Hepatocyte (in vitro differentiated cells): Measurements from ENCODE around the gene CLSTN3. TPM values are rescaled to one million over a fixed set of nuclear protein-coding genes. Genes with fewer than 3 reads are reported as not detected.

ENCODE experiments used
- DNase-seq: peaks from one replicate; pipeline ENCODE4 v3.0.0-alpha.2; 2016; ENCODE audit warnings: low spot score
- H2AFZ ChIP-seq: fragments of 200-600 bp; sonication (generic); 2 replicates; pipeline ENCODE4 v1.6.0; 2016; ENCODE audit warnings: antibody characterized with exemption, mild to moderate bottlenecking
- H3K27ac ChIP-seq: fragments of 200-600 bp; sonication (generic); 2 replicates; pipeline ENCODE4 v1.5.1; 2016; ENCODE audit warnings: mild to moderate bottlenecking
- H3K27me3 ChIP-seq: fragments of 200-600 bp; sonication (generic); 2 replicates; pipeline ENCODE4 v1.6.1; 2016
- H3K36me3 ChIP-seq: fragments of 200-600 bp; sonication (generic); replicated peaks from 2 replicates; pipeline ENCODE4 v1.5.1; 2016; ENCODE audit warnings: low read depth; ENCODE audit not compliant: insufficient read depth
- H3K4me1 ChIP-seq: fragments of 200-600 bp; sonication (generic); 2 replicates; pipeline ENCODE4 v1.5.1; 2016; ENCODE audit warnings: mild to moderate bottlenecking, moderate library complexity; ENCODE audit not compliant: insufficient read depth
- H3K4me2 ChIP-seq: fragments of 200-600 bp; sonication (generic); 2 replicates; pipeline ENCODE4 v1.6.0; 2016
- H3K4me3 ChIP-seq: fragments of 200-600 bp; sonication (generic); 2 replicates; pipeline ENCODE4 v1.5.1; 2016; ENCODE audit warnings: mild to moderate bottlenecking
- H3K79me2 ChIP-seq: fragments of 200-600 bp; sonication (generic); 2 replicates; pipeline ENCODE4 v1.6.0; 2017; ENCODE audit warnings: mild to moderate bottlenecking
- H3K9me2 ChIP-seq: fragments of 200-600 bp; sonication (generic); replicated peaks from 2 replicates; pipeline ENCODE4 v1.6.0; 2017; ENCODE audit warnings: mild to moderate bottlenecking; ENCODE audit not compliant: insufficient read depth
- H3K9me3 ChIP-seq: fragments of 200-600 bp; sonication (generic); 2 replicates; pipeline ENCODE4 v1.5.1; 2016; ENCODE audit warnings: low read depth, mild to moderate bottlenecking
- H4K20me1 ChIP-seq: fragments of 200-600 bp; sonication (generic); 2 replicates; pipeline ENCODE4 v1.6.0; 2016; ENCODE audit warnings: mild to moderate bottlenecking; ENCODE audit not compliant: insufficient read depth, poor library complexity, severe bottlenecking
- EZH2 ChIP-seq: fragments of 200-600 bp; sonication (generic); IDR thresholded peaks from 2 replicates; pipeline ENCODE4 v1.6.1; 2016; ENCODE audit warnings: antibody characterized with exemption, mild to moderate bottlenecking, borderline replicate concordance
- EZH2phosphoT487 ChIP-seq: fragments of 200-600 bp; sonication (generic); IDR thresholded peaks from one replicate; pipeline ENCODE4 v1.6.1; 2018; ENCODE audit warnings: antibody characterized with exemption, mild to moderate bottlenecking, low read depth, moderate library complexity; ENCODE audit not compliant: unreplicated experiment, severe bottlenecking
- WGBS: methylation state at CpG from one replicate; pipeline ENCODE4 v1.1.6; 2016; ENCODE audit warnings: low lambda C conversion rate; ENCODE audit errors: missing lambda C conversion rate; 5-methylcytosine and 5-hydroxymethylcytosine counted together
- polyA plus RNA-seq: library from polyadenylated mRNA; unstranded; fragments of >200 nt; fragmentation: Nextera tagmentation; extraction: Ambion mirVana; gene quantifications from 2 replicates; pipeline ENCODE4 v1.2.1, GENCODE V29; 2016
- total RNA-seq: library from RNA; depleted of rRNA; stranded (reverse); fragments of >200 nt; gene quantifications from 2 replicates; pipeline ENCODE4 v1.2.3, GENCODE V29; 2014
- TF ChIP-seq, protein P1 (sequence below): fragments of 200-600 bp; sonication (generic); IDR thresholded peaks from 2 replicates; pipeline ENCODE4 v1.5.1; 2016; ENCODE audit warnings: antibody characterized with exemption, mild to moderate bottlenecking; ENCODE audit not compliant: poor library complexity

CLSTN3 gene
- total and polyA plus RNA-seq, 2 experiments from 2014 or later = 37.8 to 57.0 TPM

DNA sequence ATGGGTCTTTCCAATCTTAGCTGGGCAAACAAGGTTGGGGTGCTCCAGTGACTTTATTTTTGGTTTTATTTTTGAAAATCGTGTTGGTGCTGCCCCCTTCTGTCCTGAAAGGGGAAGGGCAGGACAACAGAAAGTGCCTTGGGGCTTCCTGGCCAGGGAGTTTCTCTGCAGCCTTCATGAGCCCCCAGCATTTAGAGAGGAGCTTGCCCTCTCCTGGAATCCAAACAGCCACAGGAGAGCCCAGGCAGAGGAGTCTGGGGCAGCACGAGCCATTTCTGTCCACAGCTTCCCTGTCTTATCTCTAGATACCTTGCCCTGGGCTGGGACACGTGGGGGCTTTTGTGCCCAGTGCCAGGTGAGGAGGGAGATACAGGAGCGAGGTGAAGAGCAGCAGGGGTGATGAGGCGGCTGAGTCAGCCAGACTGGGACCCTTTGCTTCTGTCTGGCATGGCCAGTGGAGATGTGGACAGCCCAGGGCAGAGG, 16.7 kb upstream of the CLSTN3 start:
- H3K4me1 ChIP-seq = peaks cover 9% of the 10 kb centered on the region
- H3K27ac ChIP-seq = no peak overlapping the region
- H3K4me3 ChIP-seq = no peak overlapping the region
- no peaks in the 10 kb centered on the region for H3K9me3 ChIP-seq
- H3K79me2 ChIP-seq = peaks cover 17% of the 10 kb centered on the region
- TF ChIP-seq EZH2phosphoT487 (no peak), EZH2 (no peak)
- TF ChIP-seq, protein P1, sequence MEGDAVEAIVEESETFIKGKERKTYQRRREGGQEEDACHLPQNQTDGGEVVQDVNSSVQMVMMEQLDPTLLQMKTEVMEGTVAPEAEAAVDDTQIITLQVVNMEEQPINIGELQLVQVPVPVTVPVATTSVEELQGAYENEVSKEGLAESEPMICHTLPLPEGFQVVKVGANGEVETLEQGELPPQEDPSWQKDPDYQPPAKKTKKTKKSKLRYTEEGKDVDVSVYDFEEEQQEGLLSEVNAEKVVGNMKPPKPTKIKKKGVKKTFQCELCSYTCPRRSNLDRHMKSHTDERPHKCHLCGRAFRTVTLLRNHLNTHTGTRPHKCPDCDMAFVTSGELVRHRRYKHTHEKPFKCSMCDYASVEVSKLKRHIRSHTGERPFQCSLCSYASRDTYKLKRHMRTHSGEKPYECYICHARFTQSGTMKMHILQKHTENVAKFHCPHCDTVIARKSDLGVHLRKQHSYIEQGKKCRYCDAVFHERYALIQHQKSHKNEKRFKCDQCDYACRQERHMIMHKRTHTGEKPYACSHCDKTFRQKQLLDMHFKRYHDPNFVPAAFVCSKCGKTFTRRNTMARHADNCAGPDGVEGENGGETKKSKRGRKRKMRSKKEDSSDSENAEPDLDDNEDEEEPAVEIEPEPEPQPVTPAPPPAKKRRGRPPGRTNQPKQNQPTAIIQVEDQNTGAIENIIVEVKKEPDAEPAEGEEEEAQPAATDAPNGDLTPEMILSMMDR = peak; percentile 76
- no peaks in the 10 kb centered on the region for H3K9me2 ChIP-seq
- H3K4me2 ChIP-seq = peak overlapping the region; percentile 12
- peak; percentile 44 for DNase-seq
- H4K20me1 ChIP-seq = no peaks in the 10 kb centered on the region
- H3K27me3 ChIP-seq = no peaks in the 10 kb centered on the region
- H2AFZ ChIP-seq = no peak overlapping the region
- WGBS = 54% methylated on average over 5 of the region's 5 CpGs
- H3K36me3 ChIP-seq = no peaks in the 10 kb centered on the region

DNA sequence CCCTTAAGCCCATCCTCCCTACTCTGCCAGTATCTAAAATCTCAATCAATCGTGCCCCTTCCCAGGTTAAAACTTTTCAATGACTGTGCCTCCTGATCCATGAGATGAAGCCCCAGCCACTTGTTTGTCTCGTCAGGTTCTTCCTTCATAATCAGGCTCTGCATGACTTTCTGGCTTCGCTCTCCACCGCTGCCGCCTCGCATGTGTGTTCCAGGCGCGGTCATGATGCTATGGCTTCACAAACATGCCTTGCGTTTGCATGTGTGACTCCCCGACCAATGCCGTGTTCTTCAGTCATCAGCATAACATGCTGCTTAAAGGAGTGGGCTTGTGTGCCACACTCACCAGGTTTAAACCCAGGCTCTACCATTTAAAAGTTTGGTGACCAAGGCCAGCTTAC, 16.2 kb upstream of the CLSTN3 start:
- WGBS = 95% methylated on average over 11 of the region's 11 CpGs

DNA sequence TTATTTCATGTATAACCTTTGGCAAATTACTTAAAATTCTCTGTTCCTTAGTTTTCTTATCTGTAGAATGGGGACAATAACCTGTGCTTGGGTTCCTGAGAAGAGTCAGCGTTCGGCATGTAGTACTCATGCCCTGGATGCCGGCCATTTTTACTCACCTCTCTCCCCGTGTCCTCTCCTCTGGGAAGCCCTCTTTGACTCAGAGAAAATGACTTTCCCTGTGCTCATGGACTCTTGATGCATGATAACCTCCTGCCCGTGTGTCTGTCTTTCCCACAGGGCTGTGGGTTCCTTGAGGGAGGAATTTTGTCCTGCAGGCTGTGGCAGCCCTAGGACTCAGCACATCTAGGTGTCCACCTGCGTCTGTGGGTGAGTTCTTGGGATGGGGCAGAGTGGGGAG, 15.3 kb upstream of the CLSTN3 start:
- Histone ChIP-seq H3K4me1 (peaks cover 4% of the 10 kb centered on the region), H3K79me2 (peaks cover 11% of the 10 kb centered on the region), H3K4me2 (no peak overlapping the region), H2AFZ (no peak overlapping the region), H3K9me3 (no peaks in the 10 kb centered on the region), H3K27me3 (no peaks in the 10 kb centered on the region), H3K27ac (no peak overlapping the region), H3K9me2 (no peaks in the 10 kb centered on the region), H4K20me1 (no peaks in the 10 kb centered on the region), H3K36me3 (no peaks in the 10 kb centered on the region), H3K4me3 (no peak overlapping the region)
- no peak for DNase-seq
- WGBS = 94% methylated on average over 6 of the region's 6 CpGs
- TF ChIP-seq, protein P1 = no peak
- no peak for TF ChIP-seq EZH2phosphoT487
- no peak for TF ChIP-seq EZH2

More for the DNA sequence above, 16.2 kb upstream of the CLSTN3 start:
- no peaks in the 10 kb centered on the region for H3K9me2 ChIP-seq
- H3K36me3 ChIP-seq = no peaks in the 10 kb centered on the region
- no peak overlapping the region for H3K4me2 ChIP-seq
- DNase-seq = no peak
- no peak overlapping the region for H3K4me3 ChIP-seq
- no peaks in the 10 kb centered on the region for H4K20me1 ChIP-seq
- TF ChIP-seq EZH2phosphoT487 = no peak
- TF ChIP-seq, protein P1 = no peak
- no peak for TF ChIP-seq EZH2
- H3K9me3 ChIP-seq = no peaks in the 10 kb centered on the region
- H3K79me2 ChIP-seq = peaks cover 17% of the 10 kb centered on the region
- no peak overlapping the region for H2AFZ ChIP-seq
- peaks cover 9% of the 10 kb centered on the region for H3K4me1 ChIP-seq
- H3K27me3 ChIP-seq = no peaks in the 10 kb centered on the region
- no peak overlapping the region for H3K27ac ChIP-seq

DNA sequence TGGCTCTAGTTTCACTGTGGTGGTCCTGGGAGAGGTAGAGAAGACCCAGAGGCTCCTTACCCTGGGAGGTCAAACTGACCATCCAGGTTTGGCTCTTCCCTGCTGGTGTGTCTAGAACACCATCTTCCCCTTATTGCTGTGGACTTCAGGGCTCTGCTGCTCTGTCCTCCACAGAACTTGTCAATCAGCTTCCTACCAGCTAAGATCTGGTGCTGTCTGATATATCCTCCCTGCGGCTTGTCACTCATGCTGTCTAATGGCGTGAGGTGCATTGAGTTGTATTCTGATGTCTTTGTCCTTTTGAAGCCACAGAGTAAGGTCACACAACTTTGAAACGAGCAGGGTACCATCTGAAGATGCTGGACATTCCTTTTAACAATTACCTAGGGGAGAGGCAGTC, 14.0 kb upstream of the CLSTN3 start:
- no peak for DNase-seq
- 89% methylated on average over 3 of the region's 3 CpGs for WGBS
- H4K20me1 ChIP-seq = no peaks in the 10 kb centered on the region
- H3K27ac ChIP-seq = no peak overlapping the region
- no peaks in the 10 kb centered on the region for H3K9me2 ChIP-seq
- no peak overlapping the region for H3K4me3 ChIP-seq
- H3K9me3 ChIP-seq = no peaks in the 10 kb centered on the region
- H3K4me2 ChIP-seq = no peak overlapping the region
- no peaks in the 10 kb centered on the region for H3K27me3 ChIP-seq
- H2AFZ ChIP-seq = no peak overlapping the region
- TF ChIP-seq EZH2 (no peak), EZH2phosphoT487 (no peak)
- TF ChIP-seq, protein P1 = no peak
- H3K79me2 ChIP-seq = peaks cover 2% of the 10 kb centered on the region
- H3K36me3 ChIP-seq = no peaks in the 10 kb centered on the region
- peaks cover 4% of the 10 kb centered on the region for H3K4me1 ChIP-seq
